HG03432 (cell line): ENCODE measurements around the gene PAPPA.

Experiments
- ATAC-seq: cut with Tn5 transposase; IDR thresholded peaks from one replicate; pipeline ENCODE4 v1.9.1; 2021; ENCODE audit warnings: mild to moderate bottlenecking, moderate library complexity; ENCODE audit not compliant: unreplicated experiment

The PAPPA gene

GRCh38 chr9:116447934-116448333 lies 294.3 kb downstream of the PAPPA start:
- no peak for ATAC-seq

- ATAC-seq = no peak
Measured at GRCh38 chr9:116448431-116448830, 294.8 kb downstream of the PAPPA start.

- no peak for ATAC-seq
Measured at GRCh38 chr9:116449949-116450348, 296.4 kb downstream of the PAPPA start.

- ATAC-seq = peak; percentile 98
Measured at GRCh38 chr9:116450378-116451139, 297.0 kb downstream of the PAPPA start.

GRCh38 chr9:116451500-116452115 lies 298.0 kb downstream of the PAPPA start:
- ATAC-seq = no peak
